ENCODE results near the gene SGSM2. TPM values are rescaled to one million over a fixed set of nuclear protein-coding genes. Genes with fewer than 3 reads are reported as not detected.

Gene SGSM2
- total and polyA plus RNA-seq, 2 donors: 25.3 to 100 TPM

GRCh38 chr17:2346475-2346874, 9.2 kb downstream of the SGSM2 start:
- peaks cover 21 to 26% of the 10 kb centered on the region in 2 donors for H3K36me3 ChIP-seq (ENCODE audit: control insufficient read depth in 2 of 2, insufficient read depth in 2 of 2, low read length in 1 of 2)
- H3K4me1 ChIP-seq (ENCODE audit: control insufficient read depth in 2 of 2, insufficient read depth in 2 of 2, low read length in 2 of 2): no peaks in the 10 kb centered on the region
- H3K9me3 ChIP-seq (ENCODE audit: control insufficient read depth in 2 of 2, insufficient read depth in 1 of 2, low read length in 1 of 2): no peaks in the 10 kb centered on the region
- H3K27ac ChIP-seq (ENCODE audit: low read depth in 1 of 2, low read length in 1 of 2): no peak overlapping the region
- 99% methylated on average over 8 of the region's 8 CpGs for WGBS
- H3K4me3 ChIP-seq (ENCODE audit: low read length in 2 of 2): no peak overlapping the region
- DNase-seq (ENCODE audit: low read depth in 6 of 9, low spot score in 9 of 9): no peak
- no peaks in the 10 kb centered on the region for H3K27me3 ChIP-seq (ENCODE audit: control insufficient read depth in 2 of 2, insufficient read depth in 1 of 2, low read length in 1 of 2)

DNA sequence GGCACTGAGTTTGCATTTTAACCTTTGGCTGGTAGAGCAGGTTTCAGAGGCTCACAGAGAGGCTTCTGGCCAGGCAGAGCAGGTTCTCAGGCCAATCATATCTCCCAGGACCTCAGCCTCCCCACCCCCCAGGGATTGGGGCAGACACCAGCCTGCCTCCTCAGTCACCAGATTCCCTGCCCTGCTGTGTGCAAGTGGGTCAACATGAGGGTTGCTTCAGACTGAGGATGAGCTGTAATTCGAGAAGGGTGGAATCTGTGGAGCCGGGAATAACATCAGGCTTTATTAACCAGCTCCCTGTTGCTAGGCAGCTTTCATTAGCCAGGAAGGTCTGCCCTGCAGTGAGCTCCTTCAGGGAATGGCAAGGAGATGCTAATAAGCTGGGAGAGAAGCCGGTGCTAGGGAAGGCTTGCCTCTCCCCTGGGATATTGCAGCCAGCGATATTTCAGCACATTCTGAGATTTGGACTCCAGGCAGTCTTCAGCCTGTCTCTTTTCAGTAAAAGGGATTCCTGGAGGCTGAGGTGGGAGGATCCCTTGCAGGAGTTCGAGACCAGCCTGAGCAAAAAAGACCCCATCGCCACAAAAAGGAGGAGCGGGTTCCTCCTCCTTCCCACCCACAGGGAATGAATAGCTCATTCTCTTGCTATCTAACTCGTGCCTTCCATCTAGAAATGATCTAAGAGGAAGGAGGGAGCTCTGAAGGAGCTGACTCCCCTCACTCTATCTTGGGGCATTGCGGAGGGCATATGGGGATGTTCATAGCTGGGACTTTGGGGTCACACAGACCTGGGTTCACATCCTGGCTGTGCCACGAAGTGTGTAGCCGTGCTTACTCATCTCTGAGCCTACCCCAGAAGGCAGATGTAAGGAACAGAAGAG, 10.7 kb downstream of the SGSM2 start:
- H3K27ac ChIP-seq (ENCODE audit: low read depth in 1 of 2, low read length in 1 of 2): no peak overlapping the region
- H3K9me3 ChIP-seq (ENCODE audit: control insufficient read depth in 2 of 2, insufficient read depth in 1 of 2, low read length in 1 of 2): no peaks in the 10 kb centered on the region

DNA sequence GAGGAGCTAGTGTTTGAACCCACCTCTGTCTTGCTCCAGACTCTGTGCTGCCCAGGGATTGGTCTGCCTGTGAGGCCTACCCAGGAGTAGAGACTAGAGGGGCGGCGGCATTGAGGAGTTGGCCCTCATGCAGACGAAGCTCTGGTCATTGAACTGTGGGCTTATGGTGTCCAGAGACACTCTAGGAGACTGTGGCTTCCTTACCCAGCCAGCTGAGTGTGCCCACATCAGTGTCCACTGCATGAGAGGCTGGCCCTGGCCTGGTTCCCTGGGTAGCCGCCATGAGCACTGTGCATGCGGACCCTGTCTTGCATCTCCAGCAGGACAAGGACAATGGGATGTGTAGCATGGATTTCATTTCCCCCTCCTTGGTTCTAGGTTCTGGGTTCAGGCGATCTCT, 14.0 kb downstream of the SGSM2 start:
- H3K9me3 ChIP-seq (ENCODE audit: control insufficient read depth in 2 of 2, insufficient read depth in 1 of 2, low read length in 1 of 2): no peaks in the 10 kb centered on the region
- no peak overlapping the region for H3K4me3 ChIP-seq (ENCODE audit: low read length in 2 of 2)
- peaks cover 3 to 7% of the 10 kb centered on the region in 2 donors for H3K36me3 ChIP-seq (ENCODE audit: control insufficient read depth in 2 of 2, insufficient read depth in 2 of 2, low read length in 1 of 2)
- no peak for DNase-seq (ENCODE audit: low read depth in 6 of 9, low spot score in 9 of 9)
- H3K27me3 ChIP-seq (ENCODE audit: control insufficient read depth in 2 of 2, insufficient read depth in 1 of 2, low read length in 1 of 2): no peaks in the 10 kb centered on the region
- H3K27ac ChIP-seq (ENCODE audit: low read depth in 1 of 2, low read length in 1 of 2): no peak overlapping the region
- 97% methylated on average over 6 of the region's 6 CpGs for WGBS
- peaks cover 10 to 15% of the 10 kb centered on the region in 2 donors for H3K4me1 ChIP-seq (ENCODE audit: control insufficient read depth in 2 of 2, insufficient read depth in 2 of 2, low read length in 2 of 2)

More for the DNA sequence above, 10.7 kb downstream of the SGSM2 start:
- no peaks in the 10 kb centered on the region for H3K27me3 ChIP-seq (ENCODE audit: control insufficient read depth in 2 of 2, insufficient read depth in 1 of 2, low read length in 1 of 2)
- no peak overlapping the region for H3K4me3 ChIP-seq (ENCODE audit: low read length in 2 of 2)
- peaks cover 17 to 21% of the 10 kb centered on the region in 2 donors for H3K36me3 ChIP-seq (ENCODE audit: control insufficient read depth in 2 of 2, insufficient read depth in 2 of 2, low read length in 1 of 2)
- WGBS: 94% methylated on average over 11 of the region's 11 CpGs
- peaks cover under 1 to 3% of the 10 kb centered on the region in 2 donors for H3K4me1 ChIP-seq (ENCODE audit: control insufficient read depth in 2 of 2, insufficient read depth in 2 of 2, low read length in 2 of 2)
- no peak for DNase-seq (ENCODE audit: low read depth in 6 of 9, low spot score in 9 of 9)

- H3K27me3 ChIP-seq (ENCODE audit: control insufficient read depth in 2 of 2, insufficient read depth in 1 of 2, low read length in 1 of 2): no peaks in the 10 kb centered on the region
- no peak for DNase-seq (ENCODE audit: low read depth in 6 of 9, low spot score in 9 of 9)
- no peaks in the 10 kb centered on the region for H3K9me3 ChIP-seq (ENCODE audit: control insufficient read depth in 2 of 2, insufficient read depth in 1 of 2, low read length in 1 of 2)
- H3K4me3 ChIP-seq (ENCODE audit: low read length in 2 of 2): no peak overlapping the region
- 97% methylated on average over 8 of the region's 8 CpGs for WGBS
- H3K36me3 ChIP-seq (ENCODE audit: control insufficient read depth in 2 of 2, insufficient read depth in 2 of 2, low read length in 1 of 2): peaks cover 0 to 3% of the 10 kb centered on the region in 2 donors
- H3K4me1 ChIP-seq (ENCODE audit: control insufficient read depth in 2 of 2, insufficient read depth in 2 of 2, low read length in 2 of 2): peaks cover 10 to 15% of the 10 kb centered on the region in 2 donors
- H3K27ac ChIP-seq (ENCODE audit: low read depth in 1 of 2, low read length in 1 of 2): peak overlapping the region in 1 of 2 donors; percentile 7
Observed at GRCh38 chr17:2354311-2354710, 17.0 kb downstream of the SGSM2 start.

DNA sequence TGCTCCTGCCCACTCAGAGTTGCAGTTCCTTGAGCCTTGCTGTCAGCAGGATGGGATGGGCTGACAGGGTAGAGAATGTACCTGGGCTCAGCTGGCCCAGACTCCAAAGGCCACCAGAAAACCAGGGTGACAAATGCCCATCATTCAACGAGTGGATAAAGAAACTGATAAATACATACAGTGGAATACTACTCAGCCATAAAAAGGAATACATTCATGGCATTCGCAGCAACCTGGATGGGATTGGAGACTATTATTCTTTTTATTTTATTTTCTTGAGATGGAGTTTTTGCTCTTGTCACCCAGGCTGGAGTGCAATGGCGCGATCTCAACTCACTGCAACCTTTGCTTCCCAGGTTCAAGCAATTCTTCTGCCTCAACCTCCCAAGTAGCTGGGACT, 19.9 kb downstream of the SGSM2 start:
- Histone ChIP-seq H3K27me3 (ENCODE audit: control insufficient read depth in 2 of 2, insufficient read depth in 1 of 2, low read length in 1 of 2) (no peaks in the 10 kb centered on the region), H3K4me3 (ENCODE audit: low read length in 2 of 2) (no peak overlapping the region), H3K4me1 (ENCODE audit: control insufficient read depth in 2 of 2, insufficient read depth in 2 of 2, low read length in 2 of 2) (peaks cover 10 to 15% of the 10 kb centered on the region in 2 donors), H3K36me3 (ENCODE audit: control insufficient read depth in 2 of 2, insufficient read depth in 2 of 2, low read length in 1 of 2) (peaks cover 0 to 9% of the 10 kb centered on the region in 2 donors), H3K9me3 (ENCODE audit: control insufficient read depth in 2 of 2, insufficient read depth in 1 of 2, low read length in 1 of 2) (no peaks in the 10 kb centered on the region), H3K27ac (ENCODE audit: low read depth in 1 of 2, low read length in 1 of 2) (no peak overlapping the region)
- WGBS: 99% methylated on average over 4 of the region's 4 CpGs
- no peak for DNase-seq (ENCODE audit: low read depth in 6 of 9, low spot score in 9 of 9)

DNA sequence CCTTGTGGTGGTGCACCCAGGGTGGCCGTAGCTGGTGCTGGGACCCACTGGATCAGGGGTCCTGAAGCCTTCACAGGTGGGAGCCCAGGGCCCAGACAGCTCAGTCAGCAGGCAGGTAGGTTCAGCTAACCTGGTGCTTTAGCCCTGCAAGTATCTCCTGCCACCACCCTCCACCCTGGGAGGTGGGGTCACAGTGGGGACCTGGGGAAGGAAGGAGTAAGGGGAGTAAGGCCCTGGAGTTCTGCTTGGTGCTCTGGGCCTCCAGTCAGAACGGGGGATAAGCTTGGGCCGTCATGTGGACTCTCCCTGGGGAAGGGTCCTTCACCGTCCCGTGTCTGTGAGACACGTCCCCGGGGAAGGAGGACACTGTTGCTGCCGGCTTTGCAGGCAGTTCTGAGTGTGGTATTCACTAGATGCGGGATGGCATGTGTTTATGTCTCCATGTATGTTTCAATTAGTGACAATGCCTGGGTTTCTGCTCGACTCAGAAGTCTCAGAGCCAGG, 20.7 kb downstream of the SGSM2 start:
- Histone ChIP-seq H3K36me3 (ENCODE audit: control insufficient read depth in 2 of 2, insufficient read depth in 2 of 2, low read length in 1 of 2) (peaks cover 1 to 15% of the 10 kb centered on the region in 2 donors), H3K9me3 (ENCODE audit: control insufficient read depth in 2 of 2, insufficient read depth in 1 of 2, low read length in 1 of 2) (no peaks in the 10 kb centered on the region), H3K4me1 (ENCODE audit: control insufficient read depth in 2 of 2, insufficient read depth in 2 of 2, low read length in 2 of 2) (peaks cover 10 to 13% of the 10 kb centered on the region in 2 donors), H3K27ac (ENCODE audit: low read depth in 1 of 2, low read length in 1 of 2) (no peak overlapping the region), H3K27me3 (ENCODE audit: control insufficient read depth in 2 of 2, insufficient read depth in 1 of 2, low read length in 1 of 2) (no peaks in the 10 kb centered on the region), H3K4me3 (ENCODE audit: low read length in 2 of 2) (no peak overlapping the region)
- WGBS: 98% methylated on average over 10 of the region's 10 CpGs
- no peak for DNase-seq (ENCODE audit: low read depth in 6 of 9, low spot score in 9 of 9)

- H3K4me1 ChIP-seq (ENCODE audit: control insufficient read depth in 2 of 2, insufficient read depth in 2 of 2, low read length in 2 of 2): no peaks in the 10 kb centered on the region
- 91% methylated on average over 21 of the region's 21 CpGs for WGBS
Observed at GRCh38 chr17:2361010-2361760, 23.9 kb downstream of the SGSM2 start.

DNA sequence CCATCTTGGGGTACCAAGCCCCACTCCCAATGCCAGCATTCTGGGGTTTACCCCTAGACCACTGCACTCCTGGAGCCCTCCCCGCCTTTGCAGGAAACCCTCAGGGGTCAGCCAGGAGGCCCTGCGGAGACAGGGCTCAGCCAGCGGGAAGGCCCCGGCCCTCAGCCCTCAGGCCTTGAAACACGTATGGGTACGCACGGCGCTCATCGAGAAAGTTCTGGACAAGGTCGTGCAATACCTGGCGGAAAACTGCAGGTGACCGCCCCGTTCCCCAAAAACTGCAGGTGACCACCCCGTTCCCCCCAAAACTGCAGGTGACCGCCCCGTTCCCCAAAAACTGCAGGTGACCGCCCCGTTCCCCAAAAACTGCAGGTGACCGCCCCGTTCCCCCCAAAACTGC, 24.7 kb downstream of the SGSM2 start:
- no peak overlapping the region for H3K4me3 ChIP-seq (ENCODE audit: low read length in 2 of 2)
- H3K4me1 ChIP-seq (ENCODE audit: control insufficient read depth in 2 of 2, insufficient read depth in 2 of 2, low read length in 2 of 2): no peaks in the 10 kb centered on the region
- no peak for DNase-seq (ENCODE audit: low read depth in 6 of 9, low spot score in 9 of 9)
- no peaks in the 10 kb centered on the region for H3K27me3 ChIP-seq (ENCODE audit: control insufficient read depth in 2 of 2, insufficient read depth in 1 of 2, low read length in 1 of 2)
- no peaks in the 10 kb centered on the region for H3K9me3 ChIP-seq (ENCODE audit: control insufficient read depth in 2 of 2, insufficient read depth in 1 of 2, low read length in 1 of 2)
- H3K36me3 ChIP-seq (ENCODE audit: control insufficient read depth in 2 of 2, insufficient read depth in 2 of 2, low read length in 1 of 2): peaks cover 28 to 40% of the 10 kb centered on the region in 2 donors
- 99% methylated on average over 20 of the region's 20 CpGs for WGBS
- no peak overlapping the region for H3K27ac ChIP-seq (ENCODE audit: low read depth in 1 of 2, low read length in 1 of 2)

More at GRCh38 chr17:2361010-2361760, 23.9 kb downstream of the SGSM2 start:
- no peaks in the 10 kb centered on the region for H3K27me3 ChIP-seq (ENCODE audit: control insufficient read depth in 2 of 2, insufficient read depth in 1 of 2, low read length in 1 of 2)
- no peak overlapping the region for H3K4me3 ChIP-seq (ENCODE audit: low read length in 2 of 2)
- no peak overlapping the region for H3K27ac ChIP-seq (ENCODE audit: low read depth in 1 of 2, low read length in 1 of 2)
- no peak for DNase-seq (ENCODE audit: low read depth in 6 of 9, low spot score in 9 of 9)
- peaks cover 23 to 38% of the 10 kb centered on the region in 2 donors for H3K36me3 ChIP-seq (ENCODE audit: control insufficient read depth in 2 of 2, insufficient read depth in 2 of 2, low read length in 1 of 2)
- no peaks in the 10 kb centered on the region for H3K9me3 ChIP-seq (ENCODE audit: control insufficient read depth in 2 of 2, insufficient read depth in 1 of 2, low read length in 1 of 2)

- Histone ChIP-seq H3K36me3 (ENCODE audit: control insufficient read depth in 2 of 2, insufficient read depth in 2 of 2, low read length in 1 of 2) (peaks cover 28 to 44% of the 10 kb centered on the region in 2 donors), H3K27me3 (ENCODE audit: control insufficient read depth in 2 of 2, insufficient read depth in 1 of 2, low read length in 1 of 2) (no peaks in the 10 kb centered on the region), H3K9me3 (ENCODE audit: control insufficient read depth in 2 of 2, insufficient read depth in 1 of 2, low read length in 1 of 2) (no peaks in the 10 kb centered on the region), H3K4me3 (ENCODE audit: low read length in 2 of 2) (no peak overlapping the region), H3K4me1 (ENCODE audit: control insufficient read depth in 2 of 2, insufficient read depth in 2 of 2, low read length in 2 of 2) (no peaks in the 10 kb centered on the region), H3K27ac (ENCODE audit: low read depth in 1 of 2, low read length in 1 of 2) (no peak overlapping the region)
- WGBS: 94% methylated on average over 19 of the region's 19 CpGs
- no peak for DNase-seq (ENCODE audit: low read depth in 6 of 9, low spot score in 9 of 9)
Observed at GRCh38 chr17:2362416-2362815, 25.1 kb downstream of the SGSM2 start.
